Liver (tissue), 9 donors: ENCODE data around the gene GMDS. TPM values are rescaled to one million over a fixed set of nuclear protein-coding genes. Genes with fewer than 3 reads are reported as not detected.

ENCODE experiments used
- DNase-seq: peaks from one replicate; pipeline ENCODE4 v3.0.0-alpha.2; 2017; ENCODE audit warnings: low spot score
- H3K27ac ChIP-seq, 2 donors: one replicate each; pipeline ENCODE4 v1.7.0; 2013; ENCODE audit warnings: inconsistent platforms in 2 of 2, low read length in 2 of 2, control low read depth in 1 of 2, low read depth in 1 of 2, mild to moderate bottlenecking in 1 of 2
- H3K27me3 ChIP-seq, 4 donors: one replicate each; pipeline versions ENCODE4 v1.6.1 to v1.7.0; 2013; ENCODE audit warnings: low read length in 3 of 4, inconsistent platforms in 1 of 4, mild to moderate bottlenecking in 1 of 4, moderate library complexity in 1 of 4; ENCODE audit not compliant: control insufficient read depth in 4 of 4, insufficient read depth in 4 of 4
- H3K36me3 ChIP-seq, 4 donors: one replicate each; pipeline versions ENCODE4 v1.6.1 to v1.7.0; 2013; ENCODE audit warnings: low read length in 3 of 4, mild to moderate bottlenecking in 3 of 4, low read depth in 1 of 4, moderate library complexity in 1 of 4; ENCODE audit not compliant: control insufficient read depth in 4 of 4, insufficient read depth in 3 of 4
- H3K4me1 ChIP-seq, 4 donors: one replicate each; pipeline versions ENCODE4 v1.6.1 to v1.7.0; 2013; ENCODE audit warnings: low read length in 3 of 4, mild to moderate bottlenecking in 3 of 4, moderate library complexity in 1 of 4; ENCODE audit not compliant: control insufficient read depth in 4 of 4, insufficient read depth in 4 of 4
- H3K4me3 ChIP-seq, 3 donors: one replicate each; pipeline versions ENCODE4 v1.6.1 to v1.7.0; 2013; ENCODE audit warnings: low read length in 3 of 3, control low read depth in 1 of 3, low read depth in 1 of 3, mild to moderate bottlenecking in 1 of 3
- H3K9ac ChIP-seq, 2 donors: one replicate each; pipeline ENCODE4 v1.7.0; 2013; ENCODE audit warnings: low read length in 2 of 2, mild to moderate bottlenecking in 2 of 2, moderate library complexity in 2 of 2, control low read depth in 1 of 2, low read depth in 1 of 2
- H3K9me3 ChIP-seq, 4 donors: one replicate each; pipeline versions ENCODE4 v1.6.1 to v1.7.0; 2013; ENCODE audit warnings: low read length in 3 of 4; ENCODE audit not compliant: control insufficient read depth in 4 of 4
- EGR1 ChIP-seq, 2 donors: IDR thresholded peaks; 2 replicates each; pipeline ENCODE4 v1.6.1; 2016 to 2018; ENCODE audit warnings: antibody characterized with exemption in 2 of 2, low read depth in 2 of 2
- FOXA1 ChIP-seq: IDR thresholded peaks from 2 replicates; pipeline ENCODE4 v1.6.1; 2016; ENCODE audit warnings: antibody characterized with exemption
- FOXA2 ChIP-seq: IDR thresholded peaks from 2 replicates; pipeline ENCODE4 v1.6.1; 2016; ENCODE audit warnings: antibody characterized with exemption
- GABPA ChIP-seq, 2 donors: IDR thresholded peaks in 1 of 2; conservative IDR thresholded peaks in 1 of 2; 2 replicates each; pipeline ENCODE4 v1.6.1; 2016; ENCODE audit warnings: antibody characterized with exemption in 2 of 2, mild to moderate bottlenecking in 1 of 2, moderate library complexity in 1 of 2
- HNF4A ChIP-seq, 2 donors: conservative IDR thresholded peaks; 2 replicates each; pipeline ENCODE4 v1.6.1; 2016; ENCODE audit warnings: antibody characterized with exemption in 2 of 2, mild to moderate bottlenecking in 2 of 2
- HNF4G ChIP-seq: IDR thresholded peaks from 2 replicates; pipeline ENCODE4 v1.6.1; 2016; ENCODE audit warnings: antibody characterized with exemption
- JUND ChIP-seq, 2 donors: IDR thresholded peaks; 2 replicates each; pipeline ENCODE4 v1.6.1; 2016; ENCODE audit warnings: antibody characterized with exemption in 2 of 2
- NR2F2 ChIP-seq: IDR thresholded peaks from 2 replicates; pipeline ENCODE4 v1.6.1; 2016; ENCODE audit warnings: antibody characterized with exemption
- RAD21 ChIP-seq, 2 donors: IDR thresholded peaks; 2 replicates each; pipeline ENCODE4 v1.6.1; 2016; ENCODE audit warnings: antibody characterized with exemption in 2 of 2, mild to moderate bottlenecking in 2 of 2
- RXRA ChIP-seq, 2 donors: IDR thresholded peaks; 2 replicates each; pipeline ENCODE4 v1.6.1; 2017 to 2018; ENCODE audit warnings: antibody characterized with exemption in 2 of 2, mild to moderate bottlenecking in 1 of 2
- SP1 ChIP-seq: IDR thresholded peaks from 2 replicates; pipeline ENCODE4 v1.6.1; 2018; ENCODE audit warnings: antibody characterized with exemption, mild to moderate bottlenecking
- TAF1 ChIP-seq: conservative IDR thresholded peaks from 2 replicates; pipeline ENCODE4 v1.6.1; 2016; ENCODE audit warnings: antibody characterized with exemption, mild to moderate bottlenecking
- YY1 ChIP-seq: IDR thresholded peaks from 2 replicates; pipeline ENCODE4 v1.6.1; 2016; ENCODE audit warnings: antibody characterized with exemption, mild to moderate bottlenecking
- WGBS: extraction: QIAGEN DNeasy Blood & Tissue Kit; methylation state at CpG from one replicate; pipeline ENCODE4 v1.1.7; 2013; 5-methylcytosine and 5-hydroxymethylcytosine counted together
- polyA plus RNA-seq, 2 donors: library from polyadenylated mRNA; stranded (reverse) in 1 of 2; unstranded in 1 of 2; fragments of 200-250 nt in 1 of 2; fragments of >200 nt in 1 of 2; fragmentation: Nextera tagmentation in 1 of 2; extraction: Ambion mirVana in 1 of 2; gene quantifications; one replicate each; pipeline versions ENCODE4 v1.2.1 to v1.2.3, GENCODE V29; 2013 to 2015
- total RNA-seq, 2 donors: library from RNA; depleted of rRNA; stranded (reverse); fragments of >200 nt; gene quantifications; one replicate each; pipeline ENCODE4 v1.2.3, GENCODE V29; 2014
- TF ChIP-seq, protein P1 (sequence below): IDR thresholded peaks from 2 replicates; pipeline ENCODE4 v1.6.1; 2016; ENCODE audit warnings: antibody characterized with exemption
- TF ChIP-seq, protein P2 (sequence below): IDR thresholded peaks from 2 replicates; pipeline ENCODE4 v1.6.1; 2016; ENCODE audit warnings: antibody characterized with exemption, mild to moderate bottlenecking
- TF ChIP-seq, protein P3 (sequence below): IDR thresholded peaks from 2 replicates; pipeline ENCODE4 v1.6.1; 2016; ENCODE audit warnings: antibody characterized with exemption
- TF ChIP-seq, protein P4 (sequence below): fragments of 150-350 bp; IDR thresholded peaks from 2 replicates; pipeline ENCODE4 v1.5.1; 2017; ENCODE audit warnings: improper control_type of control experiment, low read depth, low read length; ENCODE audit not compliant: missing input control
- donor health status: healthy.
- donor health status: healthy.
- donor health status: healthy.
- donor health status: healthy.
- donor health status: healthy.

Gene GMDS
- total and polyA plus RNA-seq, 4 donors: 3.5 to 15.6 (median 13.0) TPM

DNA sequence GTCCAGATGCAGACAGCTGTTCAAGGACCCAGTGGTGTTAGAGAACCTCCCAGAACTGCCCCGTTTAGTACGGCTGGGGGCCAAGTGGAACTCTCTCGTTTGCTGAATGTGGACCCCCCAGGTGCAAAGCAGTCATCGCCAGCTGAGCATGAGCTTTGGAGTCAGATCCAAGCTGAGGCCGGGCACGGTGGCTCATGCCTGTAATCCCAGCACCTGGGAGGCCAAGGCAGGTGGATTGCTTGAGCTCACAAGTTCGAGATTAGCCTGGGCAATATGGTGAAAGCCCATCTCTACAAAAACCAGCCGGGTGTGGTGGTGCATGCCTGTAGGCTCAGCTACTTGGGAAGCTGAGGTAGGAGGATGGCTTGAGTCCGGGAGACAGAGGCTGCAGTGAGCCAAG, 606.0 kb downstream of the GMDS start:
- no peaks in the 10 kb centered on the region for H3K4me1 ChIP-seq
- no peak for DNase-seq

DNA sequence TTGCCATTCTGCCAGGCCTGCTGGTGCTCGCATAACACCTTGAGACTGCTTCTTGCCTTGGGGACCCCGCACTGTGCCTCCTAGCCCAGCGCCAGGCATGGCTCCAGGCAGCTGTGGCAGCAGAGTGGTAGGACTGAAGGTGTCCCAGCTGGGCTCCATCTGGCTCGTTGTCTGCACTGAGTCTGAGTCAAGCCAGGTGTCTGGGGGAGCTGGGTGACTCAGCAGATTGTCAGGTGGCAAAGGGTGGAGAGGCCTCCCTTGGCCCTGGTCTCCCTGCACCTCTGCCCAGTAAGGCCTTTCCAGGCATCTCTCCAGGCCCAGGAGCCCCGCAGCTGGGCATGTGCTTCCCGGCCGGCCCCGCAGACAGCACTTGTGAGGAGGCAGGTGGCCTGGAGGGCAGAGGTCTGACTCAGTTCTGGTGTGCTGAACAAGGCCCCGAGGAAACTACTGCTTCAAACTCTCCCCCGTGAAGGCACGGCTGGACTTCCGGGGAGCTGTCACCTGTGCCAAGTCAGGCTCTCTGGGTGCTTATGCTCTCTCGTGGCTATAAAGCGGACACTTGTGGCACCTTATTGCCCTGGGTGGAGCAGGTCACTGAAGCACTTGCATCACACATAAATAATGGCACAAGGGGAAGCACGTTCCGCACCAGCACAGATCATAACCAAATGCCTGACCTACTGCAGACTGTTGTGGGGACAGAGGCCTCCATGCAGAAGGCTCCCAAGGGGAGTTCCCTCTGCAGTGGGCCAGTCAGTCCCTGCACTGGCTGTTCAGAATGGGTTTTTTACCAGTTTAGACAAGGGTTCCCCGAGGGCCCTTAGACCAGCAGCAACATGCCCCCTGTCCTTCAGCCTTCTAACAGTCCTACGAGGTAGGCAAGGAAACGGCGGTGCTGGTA, 608.2 kb downstream of the GMDS start:
- H3K4me3 ChIP-seq: no peak overlapping the region
- no peak overlapping the region for H3K27ac ChIP-seq
- no peaks in the 10 kb centered on the region for H3K36me3 ChIP-seq
- no peaks in the 10 kb centered on the region for H3K27me3 ChIP-seq
- H3K9ac ChIP-seq: no peak overlapping the region
- DNase-seq: no peak
- 96% methylated on average over 20 of the region's 20 CpGs for WGBS
- no peaks in the 10 kb centered on the region for H3K9me3 ChIP-seq
- no peaks in the 10 kb centered on the region for H3K4me1 ChIP-seq
- TF ChIP-seq FOXA1 (no peak), EGR1 (IDR thresholded peaks at IDR 0.05; ENCODE audit: low read depth in 2 of 2) (no peak), FOXA2 (no peak), GABPA (IDR thresholded peaks at IDR 0.05 in 1 of 2, conservative IDR thresholded peaks at IDR 0.05 in 1 of 2) (no peak), SP1 (no peak), HNF4G (no peak), NR2F2 (no peak), YY1 (no peak), RXRA (IDR thresholded peaks at IDR 0.05) (no peak), TAF1 (no peak), RAD21 (IDR thresholded peaks at IDR 0.05) (no peak), HNF4A (conservative IDR thresholded peaks at IDR 0.05) (no peak)
- TF ChIP-seq, protein P1, sequence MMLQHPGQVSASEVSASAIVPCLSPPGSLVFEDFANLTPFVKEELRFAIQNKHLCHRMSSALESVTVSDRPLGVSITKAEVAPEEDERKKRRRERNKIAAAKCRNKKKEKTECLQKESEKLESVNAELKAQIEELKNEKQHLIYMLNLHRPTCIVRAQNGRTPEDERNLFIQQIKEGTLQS: no peak
- TF ChIP-seq, protein P2, sequence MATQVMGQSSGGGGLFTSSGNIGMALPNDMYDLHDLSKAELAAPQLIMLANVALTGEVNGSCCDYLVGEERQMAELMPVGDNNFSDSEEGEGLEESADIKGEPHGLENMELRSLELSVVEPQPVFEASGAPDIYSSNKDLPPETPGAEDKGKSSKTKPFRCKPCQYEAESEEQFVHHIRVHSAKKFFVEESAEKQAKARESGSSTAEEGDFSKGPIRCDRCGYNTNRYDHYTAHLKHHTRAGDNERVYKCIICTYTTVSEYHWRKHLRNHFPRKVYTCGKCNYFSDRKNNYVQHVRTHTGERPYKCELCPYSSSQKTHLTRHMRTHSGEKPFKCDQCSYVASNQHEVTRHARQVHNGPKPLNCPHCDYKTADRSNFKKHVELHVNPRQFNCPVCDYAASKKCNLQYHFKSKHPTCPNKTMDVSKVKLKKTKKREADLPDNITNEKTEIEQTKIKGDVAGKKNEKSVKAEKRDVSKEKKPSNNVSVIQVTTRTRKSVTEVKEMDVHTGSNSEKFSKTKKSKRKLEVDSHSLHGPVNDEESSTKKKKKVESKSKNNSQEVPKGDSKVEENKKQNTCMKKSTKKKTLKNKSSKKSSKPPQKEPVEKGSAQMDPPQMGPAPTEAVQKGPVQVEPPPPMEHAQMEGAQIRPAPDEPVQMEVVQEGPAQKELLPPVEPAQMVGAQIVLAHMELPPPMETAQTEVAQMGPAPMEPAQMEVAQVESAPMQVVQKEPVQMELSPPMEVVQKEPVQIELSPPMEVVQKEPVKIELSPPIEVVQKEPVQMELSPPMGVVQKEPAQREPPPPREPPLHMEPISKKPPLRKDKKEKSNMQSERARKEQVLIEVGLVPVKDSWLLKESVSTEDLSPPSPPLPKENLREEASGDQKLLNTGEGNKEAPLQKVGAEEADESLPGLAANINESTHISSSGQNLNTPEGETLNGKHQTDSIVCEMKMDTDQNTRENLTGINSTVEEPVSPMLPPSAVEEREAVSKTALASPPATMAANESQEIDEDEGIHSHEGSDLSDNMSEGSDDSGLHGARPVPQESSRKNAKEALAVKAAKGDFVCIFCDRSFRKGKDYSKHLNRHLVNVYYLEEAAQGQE: no peak
- TF ChIP-seq, protein P3, sequence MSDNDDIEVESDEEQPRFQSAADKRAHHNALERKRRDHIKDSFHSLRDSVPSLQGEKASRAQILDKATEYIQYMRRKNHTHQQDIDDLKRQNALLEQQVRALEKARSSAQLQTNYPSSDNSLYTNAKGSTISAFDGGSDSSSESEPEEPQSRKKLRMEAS: no peak

More for the DNA sequence above, 606.0 kb downstream of the GMDS start:
- Histone ChIP-seq H3K27ac (no peak overlapping the region), H3K9ac (no peak overlapping the region), H3K36me3 (no peaks in the 10 kb centered on the region), H3K4me3 (no peak overlapping the region), H3K27me3 (no peaks in the 10 kb centered on the region), H3K9me3 (no peaks in the 10 kb centered on the region)
- TF ChIP-seq HNF4A (conservative IDR thresholded peaks at IDR 0.05): no peak
- no peak for TF ChIP-seq FOXA2
- TF ChIP-seq RXRA (IDR thresholded peaks at IDR 0.05): no peak
- no peak for TF ChIP-seq YY1
- TF ChIP-seq, protein P4, sequence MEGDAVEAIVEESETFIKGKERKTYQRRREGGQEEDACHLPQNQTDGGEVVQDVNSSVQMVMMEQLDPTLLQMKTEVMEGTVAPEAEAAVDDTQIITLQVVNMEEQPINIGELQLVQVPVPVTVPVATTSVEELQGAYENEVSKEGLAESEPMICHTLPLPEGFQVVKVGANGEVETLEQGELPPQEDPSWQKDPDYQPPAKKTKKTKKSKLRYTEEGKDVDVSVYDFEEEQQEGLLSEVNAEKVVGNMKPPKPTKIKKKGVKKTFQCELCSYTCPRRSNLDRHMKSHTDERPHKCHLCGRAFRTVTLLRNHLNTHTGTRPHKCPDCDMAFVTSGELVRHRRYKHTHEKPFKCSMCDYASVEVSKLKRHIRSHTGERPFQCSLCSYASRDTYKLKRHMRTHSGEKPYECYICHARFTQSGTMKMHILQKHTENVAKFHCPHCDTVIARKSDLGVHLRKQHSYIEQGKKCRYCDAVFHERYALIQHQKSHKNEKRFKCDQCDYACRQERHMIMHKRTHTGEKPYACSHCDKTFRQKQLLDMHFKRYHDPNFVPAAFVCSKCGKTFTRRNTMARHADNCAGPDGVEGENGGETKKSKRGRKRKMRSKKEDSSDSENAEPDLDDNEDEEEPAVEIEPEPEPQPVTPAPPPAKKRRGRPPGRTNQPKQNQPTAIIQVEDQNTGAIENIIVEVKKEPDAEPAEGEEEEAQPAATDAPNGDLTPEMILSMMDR: no peak
- no peak for TF ChIP-seq JUND (IDR thresholded peaks at IDR 0.05)
- TF ChIP-seq NR2F2: no peak
- TF ChIP-seq, protein P1: no peak
- TF ChIP-seq SP1: no peak
- no peak for TF ChIP-seq EGR1 (IDR thresholded peaks at IDR 0.05; ENCODE audit: low read depth in 2 of 2)
- no peak for TF ChIP-seq GABPA (IDR thresholded peaks at IDR 0.05 in 1 of 2, conservative IDR thresholded peaks at IDR 0.05 in 1 of 2)
- no peak for TF ChIP-seq HNF4G
- no peak for TF ChIP-seq RAD21 (IDR thresholded peaks at IDR 0.05)
- TF ChIP-seq, protein P3: no peak
- no peak for TF ChIP-seq FOXA1
- WGBS: 90% methylated on average over 9 of the region's 9 CpGs
